Activated CD4-positive, alpha-beta memory T cell treated with anti-CD3 and anti-CD28 coated beads for 36 hours (primary cell): Measurements from ENCODE around the gene E2F3. TPM values are rescaled to one million over a fixed set of nuclear protein-coding genes. Genes with fewer than 3 reads are reported as not detected.

Experiments used
- CTCF ChIA-PET: fragments of 350-600 bp; sonication (Branson Sonifier 250); formaldehyde crosslinking; loops from one replicate; lab custom pipeline; 2021; ENCODE audit warnings: antibody characterized with exemption, inconsistent platforms; lab: Charles Lee
- POLR2A ChIA-PET: fragments of 350-600 bp; sonication (Branson Sonifier 250); formaldehyde crosslinking; loops from one replicate; lab custom pipeline; 2021; ENCODE audit warnings: antibody characterized with exemption; lab: Charles Lee
- DNase-seq: peaks from one replicate; pipeline ENCODE4 v3.0.0-alpha.2; 2020
- H3K27ac Mint-ChIP-seq: one replicate; pipeline ENCODE4 v1.8.0; 2021; ENCODE audit warnings: mixed read lengths
- H3K27me3 Mint-ChIP-seq: one replicate; pipeline ENCODE4 v1.8.0; 2021; ENCODE audit warnings: mixed read lengths
- H3K36me3 Mint-ChIP-seq: one replicate; pipeline ENCODE4 v1.8.0; 2021; ENCODE audit warnings: mixed read lengths
- H3K4me1 Mint-ChIP-seq: one replicate; pipeline ENCODE4 v1.8.0; 2021; ENCODE audit warnings: low read depth, mixed read lengths
- H3K4me3 Mint-ChIP-seq: one replicate; pipeline ENCODE4 v1.8.0; 2021; ENCODE audit warnings: mild to moderate bottlenecking, mixed read lengths
- H3K9me3 Mint-ChIP-seq: one replicate; pipeline ENCODE4 v1.8.0; 2021; ENCODE audit warnings: mixed read lengths
- intact Hi-C: fragments of 100-400 bp; cut with micrococcal nuclease; formaldehyde crosslinking; loops from one replicate; pipeline ENCODE4 v1.15.1; 2023
- total RNA-seq, 2 experiments: library from RNA; stranded (reverse); gene quantifications; one replicate each; pipeline ENCODE4 v1.2.3, GENCODE V29; 2021

The E2F3 gene
- total RNA-seq, 2 experiments from 2014 or later = 17.9 to 18.2 TPM

DNA sequence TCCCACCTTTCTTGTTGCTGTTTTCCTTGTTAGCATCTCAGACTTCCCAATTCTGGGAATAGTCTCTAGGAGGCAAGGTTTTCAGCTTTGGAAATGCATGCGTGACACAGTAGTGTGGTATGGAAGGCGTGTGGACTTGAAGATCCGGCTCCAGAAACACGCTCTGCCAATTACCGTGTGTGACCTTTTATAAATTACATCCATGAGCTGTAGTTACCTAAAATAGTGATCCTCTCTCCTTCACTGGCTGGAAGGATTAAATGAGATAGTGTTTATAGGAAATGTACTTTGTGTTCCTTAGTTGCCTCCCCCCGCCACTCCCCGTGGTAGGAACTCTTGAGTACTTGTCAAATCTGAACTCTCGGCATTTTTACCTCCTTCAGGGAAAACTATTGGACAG, 13.0 kb downstream of the E2F3 start:
- H3K4me3 Mint-ChIP-seq = no peak overlapping the region
- DNase-seq = no peak
- CTCF ChIA-PET = interaction anchor here (2.1 kb wide), 1 partner anchor 10 kb away, joined by 9 read pairs; no protein-coding TSS in a partner anchor
- intact Hi-C loops = no loop called here
- H3K27ac Mint-ChIP-seq = no peak overlapping the region
- POLR2A ChIA-PET = interaction anchor here (1.3 kb wide), 1 partner anchor 10 kb away, joined by 5 read pairs; no protein-coding TSS in a partner anchor
- H3K27me3 Mint-ChIP-seq = no peaks in the 10 kb centered on the region
- H3K36me3 Mint-ChIP-seq = peaks cover 20% of the 10 kb centered on the region
- H3K9me3 Mint-ChIP-seq = no peaks in the 10 kb centered on the region
- H3K4me1 Mint-ChIP-seq = peaks cover 74% of the 10 kb centered on the region

DNA sequence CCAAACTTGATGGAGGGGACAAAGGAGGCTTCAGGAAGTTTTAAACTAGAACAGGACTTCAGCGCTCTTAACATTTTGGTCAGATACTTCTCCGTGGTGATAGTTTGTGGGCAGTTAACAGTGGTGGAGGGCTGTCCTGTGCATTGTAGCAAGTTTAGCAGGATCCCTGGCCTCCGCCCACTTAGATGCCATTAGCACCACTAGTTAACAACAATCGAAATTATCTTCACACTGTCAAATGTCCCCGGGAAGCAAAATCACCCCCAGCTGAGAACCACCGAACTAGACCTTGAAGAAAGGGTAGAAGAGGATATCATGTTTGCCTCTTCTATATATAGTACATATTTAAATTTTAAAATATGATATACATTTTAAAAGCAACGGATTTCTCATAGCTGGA, 13.6 kb downstream of the E2F3 start:
- Mint-ChIP-seq H3K9me3 (no peaks in the 10 kb centered on the region), H3K27me3 (no peaks in the 10 kb centered on the region), H3K27ac (no peak overlapping the region), H3K4me3 (no peak overlapping the region), H3K4me1 (peaks cover 68% of the 10 kb centered on the region), H3K36me3 (peaks cover 21% of the 10 kb centered on the region)
- POLR2A ChIA-PET = interaction anchor here (1.3 kb wide), 1 partner anchor 11 kb away, joined by 5 read pairs; no protein-coding TSS in a partner anchor
- CTCF ChIA-PET = no interaction called here
- DNase-seq = no peak
- intact Hi-C loops = no loop called here

GRCh38 chr6:20415712-20416454, 14.2 kb downstream of the E2F3 start:
- DNase-seq = peak; percentile 22
- POLR2A ChIA-PET = no interaction called here
- intact Hi-C loops = no loop called here
- CTCF ChIA-PET = no interaction called here
- Mint-ChIP-seq H3K27ac (no peak overlapping the region), H3K27me3 (no peaks in the 10 kb centered on the region), H3K4me3 (no peak overlapping the region), H3K36me3 (peaks cover 23% of the 10 kb centered on the region), H3K9me3 (no peaks in the 10 kb centered on the region), H3K4me1 (peaks cover 64% of the 10 kb centered on the region)

- intact Hi-C loops = no loop called here
- peaks cover 22% of the 10 kb centered on the region for H3K36me3 Mint-ChIP-seq
- peaks cover 2% of the 10 kb centered on the region for H3K9me3 Mint-ChIP-seq
- H3K4me3 Mint-ChIP-seq = no peak overlapping the region
- POLR2A ChIA-PET = no interaction called here
- CTCF ChIA-PET = interaction anchor here (2.1 kb wide), 1 partner anchor 12 kb away, joined by 9 read pairs; no protein-coding TSS in a partner anchor
- peak; percentile 17 for DNase-seq
- H3K27ac Mint-ChIP-seq = no peak overlapping the region
- peaks cover 55% of the 10 kb centered on the region for H3K4me1 Mint-ChIP-seq
- no peaks in the 10 kb centered on the region for H3K27me3 Mint-ChIP-seq
Measured at GRCh38 chr6:20416567-20417345, 15.1 kb downstream of the E2F3 start.

DNA sequence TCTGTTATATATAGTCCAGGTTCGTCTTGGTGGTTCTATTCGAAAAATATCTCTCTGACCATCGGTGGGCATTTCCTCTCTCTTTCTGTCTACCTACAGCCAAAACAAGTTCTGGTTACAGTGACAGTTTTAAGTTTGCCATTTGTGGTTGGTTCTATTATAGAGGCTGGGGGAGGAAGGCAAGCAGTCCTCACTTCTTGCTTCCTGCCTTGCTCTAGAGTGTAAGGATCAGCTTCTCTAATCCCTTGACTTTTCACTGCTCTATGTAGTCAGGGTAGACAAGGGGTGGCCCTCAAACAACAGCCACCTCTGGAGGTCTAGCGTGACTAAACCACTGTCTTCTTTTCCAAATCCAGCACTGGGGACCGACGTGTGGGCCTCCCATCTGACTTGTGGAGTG, 16.1 kb downstream of the E2F3 start:
- Mint-ChIP-seq H3K9me3 (peaks cover 2% of the 10 kb centered on the region), H3K4me1 (peaks cover 51% of the 10 kb centered on the region), H3K27ac (no peak overlapping the region), H3K36me3 (peaks cover 23% of the 10 kb centered on the region), H3K4me3 (no peak overlapping the region), H3K27me3 (no peaks in the 10 kb centered on the region)
- DNase-seq = no peak
- intact Hi-C loops = no loop called here
- ChIA-PET CTCF (interaction anchor here (2.1 kb wide), 1 partner anchor 13 kb away, joined by 9 read pairs; no protein-coding TSS in a partner anchor), POLR2A (interaction anchor here (1.0 kb wide), 1 partner anchor 13 kb away, joined by 4 read pairs; no protein-coding TSS in a partner anchor)

GRCh38 chr6:20426177-20427082, 24.8 kb downstream of the E2F3 start:
- Mint-ChIP-seq H3K27me3 (no peaks in the 10 kb centered on the region), H3K27ac (no peak overlapping the region), H3K4me1 (peaks cover 12% of the 10 kb centered on the region), H3K9me3 (peaks cover under 1% of the 10 kb centered on the region), H3K4me3 (no peak overlapping the region), H3K36me3 (peaks cover 17% of the 10 kb centered on the region)
- CTCF ChIA-PET = no interaction called here
- DNase-seq = no peak
- POLR2A ChIA-PET = no interaction called here
- intact Hi-C loops = no loop called here

GRCh38 chr6:20427856-20428255, 26.2 kb downstream of the E2F3 start:
- ChIA-PET CTCF (no interaction called here), POLR2A (no interaction called here)
- no peak overlapping the region for H3K4me3 Mint-ChIP-seq
- H3K4me1 Mint-ChIP-seq = peaks cover 9% of the 10 kb centered on the region
- no peaks in the 10 kb centered on the region for H3K9me3 Mint-ChIP-seq
- intact Hi-C loops = no loop called here
- peaks cover 15% of the 10 kb centered on the region for H3K36me3 Mint-ChIP-seq
- H3K27ac Mint-ChIP-seq = no peak overlapping the region
- H3K27me3 Mint-ChIP-seq = no peaks in the 10 kb centered on the region
- no peak for DNase-seq

DNA sequence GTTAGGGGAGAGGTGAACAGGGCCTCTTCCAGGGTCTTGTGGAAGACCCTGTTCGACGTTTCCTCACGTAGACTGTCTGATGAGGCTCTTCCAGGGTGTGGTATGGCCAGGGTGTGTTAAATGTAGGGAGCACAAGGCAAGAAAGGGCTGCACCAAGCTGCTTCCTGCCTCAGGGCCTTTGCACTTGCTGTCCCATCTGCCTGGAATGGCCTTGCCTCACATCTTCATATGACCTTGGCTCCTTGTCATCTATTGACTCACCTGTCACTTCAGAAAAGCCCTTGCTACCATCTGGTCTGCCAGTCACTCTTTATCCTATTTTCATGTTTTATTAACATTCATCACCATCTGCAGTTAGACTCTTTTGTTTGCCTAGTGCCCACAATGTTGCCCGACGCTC, 31.0 kb downstream of the E2F3 start:
- intact Hi-C loops = no loop called here
- POLR2A ChIA-PET = no interaction called here

GRCh38 chr6:20433321-20433720, 31.6 kb downstream of the E2F3 start:
- POLR2A ChIA-PET = no interaction called here
- H3K36me3 Mint-ChIP-seq = peaks cover 28% of the 10 kb centered on the region

More for the DNA sequence above, 31.0 kb downstream of the E2F3 start:
- Mint-ChIP-seq H3K9me3 (no peaks in the 10 kb centered on the region), H3K36me3 (peaks cover 26% of the 10 kb centered on the region), H3K27me3 (no peaks in the 10 kb centered on the region), H3K4me1 (peaks cover 2% of the 10 kb centered on the region), H3K27ac (no peak overlapping the region), H3K4me3 (no peak overlapping the region)
- CTCF ChIA-PET = no interaction called here
- no peak for DNase-seq

DNA sequence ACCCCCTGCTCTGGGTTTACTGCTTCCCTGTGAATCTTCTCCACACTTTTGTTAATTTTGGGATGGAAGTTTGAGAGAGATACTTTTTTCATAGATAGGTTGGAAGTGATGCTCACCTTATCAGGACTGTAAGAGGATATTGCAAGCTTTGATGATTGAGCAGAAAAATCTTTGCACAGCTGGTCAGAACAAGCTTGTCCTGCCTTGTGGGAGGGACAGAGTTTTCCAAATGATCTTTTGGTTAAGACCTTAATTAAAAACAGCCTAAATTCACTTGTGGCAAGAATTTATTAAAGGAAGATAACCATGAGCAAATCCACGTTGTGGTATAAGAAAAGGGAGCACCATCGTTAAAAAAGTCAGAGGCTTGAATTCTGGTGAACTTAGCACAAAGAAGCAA, 32.2 kb downstream of the E2F3 start:
- Mint-ChIP-seq H3K27me3 (no peaks in the 10 kb centered on the region), H3K9me3 (no peaks in the 10 kb centered on the region), H3K27ac (no peak overlapping the region), H3K4me1 (no peaks in the 10 kb centered on the region), H3K36me3 (peaks cover 31% of the 10 kb centered on the region), H3K4me3 (no peak overlapping the region)
- CTCF ChIA-PET = no interaction called here
- POLR2A ChIA-PET = no interaction called here
- intact Hi-C loops = no loop called here
- DNase-seq = no peak

More at GRCh38 chr6:20433321-20433720, 31.6 kb downstream of the E2F3 start:
- no peak for DNase-seq
- Mint-ChIP-seq H3K27me3 (no peaks in the 10 kb centered on the region), H3K4me3 (no peak overlapping the region), H3K27ac (no peak overlapping the region), H3K4me1 (no peaks in the 10 kb centered on the region), H3K9me3 (no peaks in the 10 kb centered on the region)
- intact Hi-C loops = no loop called here
- CTCF ChIA-PET = no interaction called here

DNA sequence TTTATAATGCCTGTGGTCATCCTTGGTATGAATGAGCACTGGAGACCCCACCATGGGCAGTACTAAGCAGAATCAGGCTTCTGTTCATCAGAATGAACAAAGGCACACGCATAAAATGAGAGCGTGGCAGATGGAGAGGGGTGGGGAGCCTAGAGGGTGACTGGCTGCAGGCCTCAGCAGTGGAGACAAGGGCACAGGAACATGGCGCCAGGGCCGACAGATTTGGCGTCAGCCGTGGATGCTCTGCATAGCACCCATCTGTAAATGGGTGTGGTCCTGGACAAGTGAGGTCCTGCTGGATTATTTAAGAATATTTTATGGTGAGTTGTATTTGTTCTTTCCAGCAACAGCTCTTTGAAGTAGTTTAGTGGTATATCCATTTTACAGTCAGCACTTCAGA, 33.1 kb downstream of the E2F3 start:
- H3K36me3 Mint-ChIP-seq = peaks cover 36% of the 10 kb centered on the region
- intact Hi-C loops = no loop called here
- H3K27me3 Mint-ChIP-seq = no peaks in the 10 kb centered on the region
- H3K4me3 Mint-ChIP-seq = no peak overlapping the region
- ChIA-PET CTCF (no interaction called here), POLR2A (no interaction called here)
- no peak overlapping the region for H3K27ac Mint-ChIP-seq
- no peaks in the 10 kb centered on the region for H3K9me3 Mint-ChIP-seq
- no peaks in the 10 kb centered on the region for H3K4me1 Mint-ChIP-seq
- no peak for DNase-seq
